ENCODE measurements around the gene CASK. TPM values are rescaled to one million over a fixed set of nuclear protein-coding genes. Genes with fewer than 3 reads are reported as not detected.

The CASK gene
- total and polyA plus RNA-seq, 9 of the 15 experiments (the other 6 are each of a cell fraction or from before 2014, with no cell fraction given): 1.3 to 7.4 (median 5.2) TPM

DNA sequence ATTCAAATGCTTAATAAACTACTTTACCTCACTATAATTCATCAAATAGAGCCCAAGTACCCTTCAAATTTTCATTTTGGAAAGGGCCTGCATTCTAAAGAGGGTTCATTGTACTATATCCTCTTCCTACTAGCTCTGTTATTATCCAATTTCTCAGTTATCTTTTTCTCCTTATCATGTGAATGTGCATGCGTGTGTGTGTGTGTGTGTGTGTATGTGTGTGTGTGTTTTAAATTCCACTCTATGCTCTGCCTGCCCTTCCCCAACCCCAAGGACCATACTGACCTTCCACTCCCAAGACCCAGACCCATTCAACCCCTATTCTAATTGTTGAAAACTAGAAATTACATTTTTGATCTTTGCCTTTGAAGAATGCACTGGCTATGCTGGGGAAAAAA lies 33.3 kb downstream of the CASK start:
- Histone ChIP-seq H3K9me1 (ENCODE audit: control insufficient read depth, insufficient read depth, low read length) (no peaks in the 10 kb centered on the region), H3K79me2 (ENCODE audit: control insufficient read depth, insufficient read depth, low read length) (no peaks in the 10 kb centered on the region), H3K9ac (ENCODE audit: insufficient read depth in 1 of 2, low read depth in 2 of 2, low read length in 2 of 2) (no peak overlapping the region), H3K36me3 (ENCODE audit: control insufficient read depth, insufficient read depth, low read length) (no peaks in the 10 kb centered on the region), H3K9me3 (replicated peaks; ENCODE audit: control insufficient read depth, insufficient read depth, low read depth, low read length) (no peaks in the 10 kb centered on the region), H2AFZ (ENCODE audit: low read depth, low read length) (no peak overlapping the region), H3K4me2 (ENCODE audit: insufficient read depth, low read length) (no peak overlapping the region), H3K27me3 (ENCODE audit: control insufficient read depth in 2 of 2, insufficient read depth in 2 of 2, low read length in 2 of 2) (no peaks in the 10 kb centered on the region), H3K4me1 (replicated peaks in 1 of 2; ENCODE audit: control insufficient read depth in 2 of 2, insufficient read depth in 2 of 2, low read length in 2 of 2) (no peaks in the 10 kb centered on the region), H4K20me1 (replicated peaks; ENCODE audit: control insufficient read depth, insufficient read depth, low read length) (no peaks in the 10 kb centered on the region), H3K27ac (ENCODE audit: extremely low read depth, low read depth, low read length) (no peak overlapping the region), H3K4me3 (no peak overlapping the region)
- ChIA-PET CTCF (ENCODE audit: low intra/inter-chr PET ratio) (no interaction called here), POLR2A (no interaction called here)
- TF ChIP-seq, protein P1, sequence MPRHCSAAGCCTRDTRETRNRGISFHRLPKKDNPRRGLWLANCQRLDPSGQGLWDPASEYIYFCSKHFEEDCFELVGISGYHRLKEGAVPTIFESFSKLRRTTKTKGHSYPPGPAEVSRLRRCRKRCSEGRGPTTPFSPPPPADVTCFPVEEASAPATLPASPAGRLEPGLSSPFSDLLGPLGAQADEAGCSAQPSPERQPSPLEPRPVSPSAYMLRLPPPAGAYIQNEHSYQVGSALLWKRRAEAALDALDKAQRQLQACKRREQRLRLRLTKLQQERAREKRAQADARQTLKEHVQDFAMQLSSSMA (CRISPR knock-in tag; IDR thresholded peaks at IDR 0.05): no peak
- BruUV-seq (replicated peaks): no TSS peak
- FAIRE-seq (no peak), DNase-seq (ENCODE audit: extremely low read depth in 1 of 4, low spot score in 3 of 4) (no peak), ATAC-seq (no peak)
- in situ Hi-C loops (cut with MboI) (no loop called here), intact Hi-C loops (cut with micrococcal nuclease) (no loop called here)
- WGBS (ENCODE audit: insufficient coverage, low coverage, missing lambda C conversion rate): 14% methylated on average over 1 of the region's 1 CpG

DNA sequence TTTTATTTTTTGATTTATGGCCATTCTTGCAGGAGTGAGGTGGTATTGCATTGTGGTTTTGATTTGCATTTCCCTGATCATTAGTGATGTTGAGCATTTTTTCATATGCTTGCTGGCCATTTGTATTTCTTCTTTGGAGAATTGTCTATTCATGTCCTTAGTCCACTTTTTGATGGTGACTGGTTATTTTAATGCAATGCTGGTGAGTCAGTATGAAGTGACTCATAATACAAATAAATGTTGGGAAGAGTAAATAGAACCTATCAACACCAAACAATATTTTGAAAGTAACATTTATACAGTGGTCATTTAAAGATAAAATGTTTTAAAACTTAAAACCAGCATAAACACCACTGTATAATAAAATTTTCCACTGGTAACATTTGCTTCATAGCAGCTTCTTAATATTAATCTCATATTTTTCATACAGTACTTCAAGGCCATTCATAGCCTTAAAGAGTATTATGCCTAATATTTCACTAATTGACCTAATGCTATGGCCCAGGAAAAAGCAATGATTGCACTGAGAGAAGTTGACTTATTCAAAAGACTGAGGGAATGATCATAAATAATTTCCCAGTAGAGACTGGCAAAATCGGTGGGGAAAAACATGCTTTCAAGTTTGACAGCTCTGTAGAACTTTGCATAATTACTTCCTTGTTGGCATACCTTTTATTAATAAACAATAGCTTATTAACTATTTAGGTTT lies 33.9 kb downstream of the CASK start:
- Histone ChIP-seq H2AFZ (ENCODE audit: low read depth, low read length) (no peak overlapping the region), H4K20me1 (replicated peaks; ENCODE audit: control insufficient read depth, insufficient read depth, low read length) (no peaks in the 10 kb centered on the region), H3K27me3 (ENCODE audit: control insufficient read depth in 2 of 2, insufficient read depth in 2 of 2, low read length in 2 of 2) (no peaks in the 10 kb centered on the region), H3K9ac (ENCODE audit: insufficient read depth in 1 of 2, low read depth in 2 of 2, low read length in 2 of 2) (no peak overlapping the region), H3K79me2 (ENCODE audit: control insufficient read depth, insufficient read depth, low read length) (no peaks in the 10 kb centered on the region), H3K36me3 (ENCODE audit: control insufficient read depth, insufficient read depth, low read length) (no peaks in the 10 kb centered on the region), H3K9me3 (replicated peaks; ENCODE audit: control insufficient read depth, insufficient read depth, low read depth, low read length) (no peaks in the 10 kb centered on the region), H3K27ac (ENCODE audit: extremely low read depth, low read depth, low read length) (no peak overlapping the region), H3K4me2 (ENCODE audit: insufficient read depth, low read length) (no peak overlapping the region), H3K9me1 (ENCODE audit: control insufficient read depth, insufficient read depth, low read length) (no peaks in the 10 kb centered on the region), H3K4me3 (no peak overlapping the region), H3K4me1 (replicated peaks in 1 of 2; ENCODE audit: control insufficient read depth in 2 of 2, insufficient read depth in 2 of 2, low read length in 2 of 2) (no peaks in the 10 kb centered on the region)
- DNase-seq (ENCODE audit: extremely low read depth in 1 of 4, low spot score in 3 of 4) (no peak), ATAC-seq (no peak), FAIRE-seq (no peak)
- TF ChIP-seq, protein P2, sequence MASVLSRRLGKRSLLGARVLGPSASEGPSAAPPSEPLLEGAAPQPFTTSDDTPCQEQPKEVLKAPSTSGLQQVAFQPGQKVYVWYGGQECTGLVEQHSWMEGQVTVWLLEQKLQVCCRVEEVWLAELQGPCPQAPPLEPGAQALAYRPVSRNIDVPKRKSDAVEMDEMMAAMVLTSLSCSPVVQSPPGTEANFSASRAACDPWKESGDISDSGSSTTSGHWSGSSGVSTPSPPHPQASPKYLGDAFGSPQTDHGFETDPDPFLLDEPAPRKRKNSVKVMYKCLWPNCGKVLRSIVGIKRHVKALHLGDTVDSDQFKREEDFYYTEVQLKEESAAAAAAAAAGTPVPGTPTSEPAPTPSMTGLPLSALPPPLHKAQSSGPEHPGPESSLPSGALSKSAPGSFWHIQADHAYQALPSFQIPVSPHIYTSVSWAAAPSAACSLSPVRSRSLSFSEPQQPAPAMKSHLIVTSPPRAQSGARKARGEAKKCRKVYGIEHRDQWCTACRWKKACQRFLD (CRISPR knock-in tag; IDR thresholded peaks at IDR 0.05): no peak
- TF ChIP-seq ZNF707 (CRISPR knock-in tag; conservative IDR thresholded peaks at IDR 0.05) (no peak), RFX5 (IDR thresholded peaks at IDR 0.05; ENCODE audit: low read depth, low read length) (no peak)
- BruUV-seq (replicated peaks): no TSS peak
- ChIA-PET POLR2A (no interaction called here), CTCF (ENCODE audit: low intra/inter-chr PET ratio) (no interaction called here)
- intact Hi-C loops (cut with micrococcal nuclease) (no loop called here), in situ Hi-C loops (cut with MboI) (no loop called here)
- WGBS (ENCODE audit: insufficient coverage, low coverage, missing lambda C conversion rate): 6% methylated on average over 1 of the region's 1 CpG
